Prostate gland (tissue), 2 donors: Measurements from ENCODE around the gene TECTA.

Source experiments
- CTCF ChIP-seq, 4 experiments: fragments of 200-600 bp in 2 of 4; fragments of 450-650 bp in 2 of 4; sonication (generic) in 2 of 4; IDR thresholded peaks; 1 replicate in 3 of 4; 2 replicates in 1 of 4; pipeline ENCODE4 v1.5.1; 2016 to 2019; ENCODE audit warnings: antibody characterized with exemption in 4 of 4, mild to moderate bottlenecking in 2 of 4, moderate library complexity in 2 of 4
- POLR2A ChIP-seq: fragments of 450-650 bp; IDR thresholded peaks from one replicate; pipeline ENCODE4 v1.6.1; 2016; ENCODE audit warnings: antibody characterized with exemption, mild to moderate bottlenecking

GRCh38 chr11:121212536-121213361, 111.7 kb downstream of the TECTA start:
- TF ChIP-seq CTCF (IDR thresholded peaks at IDR 0.05) (no peak), POLR2A (no peak)
